IMR-90 (cell line): ENCODE results near the gene AHDC1.

Experiments used
- CTCF ChIP-seq: conservative IDR thresholded peaks from 2 replicates; pipeline ENCODE4 v1.5.1; 2012; ENCODE audit warnings: mild to moderate bottlenecking, low read depth, low read length, improper control_type of control experiment
- MAFK ChIP-seq: IDR thresholded peaks from 2 replicates; pipeline ENCODE4 v1.6.1; 2012; ENCODE audit warnings: low read depth, low read length, improper control_type of control experiment
- RAD21 ChIP-seq: IDR thresholded peaks from 2 replicates; pipeline ENCODE4 v1.6.1; 2012; ENCODE audit warnings: low read length, improper control_type of control experiment
- RFX5 ChIP-seq: IDR thresholded peaks from 2 replicates; pipeline ENCODE4 v1.8.0; 2012; ENCODE audit warnings: low read depth, mild to moderate bottlenecking, low read length, moderate library complexity
- SMC3 ChIP-seq: fragments of 150-350 bp; IDR thresholded peaks from 2 replicates; pipeline ENCODE4 v1.6.1; 2016; ENCODE audit warnings: low read depth, mild to moderate bottlenecking, antibody characterized with exemption, low read length, moderate library complexity

- no peak for TF ChIP-seq CTCF
- TF ChIP-seq SMC3 = no peak
- TF ChIP-seq RAD21 = no peak
- no peak for TF ChIP-seq RFX5
- TF ChIP-seq MAFK = no peak
Measured at GRCh38 chr1:27596261-27596660, 7.7 kb downstream of the AHDC1 start.
